Measurements from ENCODE around the gene SNPH.

SNPH gene

DNA sequence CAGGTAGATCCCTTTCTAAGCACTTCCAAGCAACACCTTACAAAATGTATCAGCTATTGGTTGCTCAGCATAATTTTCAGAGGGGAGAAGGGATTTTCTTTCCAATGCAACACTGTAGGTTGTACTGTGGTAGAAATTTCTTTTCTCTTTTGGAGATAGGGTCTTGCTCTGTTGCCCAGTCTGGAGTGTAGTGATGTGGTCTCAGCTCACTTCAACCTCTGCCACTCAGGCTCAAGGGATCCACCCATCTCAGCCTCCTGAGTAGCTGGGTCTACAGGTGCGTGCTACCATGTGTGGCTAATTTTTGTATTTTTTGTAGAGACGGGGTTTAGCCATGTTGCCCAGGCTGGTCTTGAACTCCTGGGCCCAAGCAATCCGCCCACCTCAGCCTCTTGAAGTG, 24.0 kb upstream of the SNPH start:
- TF ChIP-seq POLR2AphosphoS5 (IDR thresholded peaks at IDR 0.05; ENCODE audit: low read depth) (no peak), SPI1 (IDR thresholded peaks at IDR 0.05; ENCODE audit: borderline replicate concordance, low read depth) (no peak), GABPA (IDR thresholded peaks at IDR 0.05; ENCODE audit: low read depth) (no peak)
- TF ChIP-seq, protein P1, sequence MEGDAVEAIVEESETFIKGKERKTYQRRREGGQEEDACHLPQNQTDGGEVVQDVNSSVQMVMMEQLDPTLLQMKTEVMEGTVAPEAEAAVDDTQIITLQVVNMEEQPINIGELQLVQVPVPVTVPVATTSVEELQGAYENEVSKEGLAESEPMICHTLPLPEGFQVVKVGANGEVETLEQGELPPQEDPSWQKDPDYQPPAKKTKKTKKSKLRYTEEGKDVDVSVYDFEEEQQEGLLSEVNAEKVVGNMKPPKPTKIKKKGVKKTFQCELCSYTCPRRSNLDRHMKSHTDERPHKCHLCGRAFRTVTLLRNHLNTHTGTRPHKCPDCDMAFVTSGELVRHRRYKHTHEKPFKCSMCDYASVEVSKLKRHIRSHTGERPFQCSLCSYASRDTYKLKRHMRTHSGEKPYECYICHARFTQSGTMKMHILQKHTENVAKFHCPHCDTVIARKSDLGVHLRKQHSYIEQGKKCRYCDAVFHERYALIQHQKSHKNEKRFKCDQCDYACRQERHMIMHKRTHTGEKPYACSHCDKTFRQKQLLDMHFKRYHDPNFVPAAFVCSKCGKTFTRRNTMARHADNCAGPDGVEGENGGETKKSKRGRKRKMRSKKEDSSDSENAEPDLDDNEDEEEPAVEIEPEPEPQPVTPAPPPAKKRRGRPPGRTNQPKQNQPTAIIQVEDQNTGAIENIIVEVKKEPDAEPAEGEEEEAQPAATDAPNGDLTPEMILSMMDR (IDR thresholded peaks at IDR 0.05; ENCODE audit: insufficient read depth, low read length), result no peak
- TF ChIP-seq, protein P2, sequence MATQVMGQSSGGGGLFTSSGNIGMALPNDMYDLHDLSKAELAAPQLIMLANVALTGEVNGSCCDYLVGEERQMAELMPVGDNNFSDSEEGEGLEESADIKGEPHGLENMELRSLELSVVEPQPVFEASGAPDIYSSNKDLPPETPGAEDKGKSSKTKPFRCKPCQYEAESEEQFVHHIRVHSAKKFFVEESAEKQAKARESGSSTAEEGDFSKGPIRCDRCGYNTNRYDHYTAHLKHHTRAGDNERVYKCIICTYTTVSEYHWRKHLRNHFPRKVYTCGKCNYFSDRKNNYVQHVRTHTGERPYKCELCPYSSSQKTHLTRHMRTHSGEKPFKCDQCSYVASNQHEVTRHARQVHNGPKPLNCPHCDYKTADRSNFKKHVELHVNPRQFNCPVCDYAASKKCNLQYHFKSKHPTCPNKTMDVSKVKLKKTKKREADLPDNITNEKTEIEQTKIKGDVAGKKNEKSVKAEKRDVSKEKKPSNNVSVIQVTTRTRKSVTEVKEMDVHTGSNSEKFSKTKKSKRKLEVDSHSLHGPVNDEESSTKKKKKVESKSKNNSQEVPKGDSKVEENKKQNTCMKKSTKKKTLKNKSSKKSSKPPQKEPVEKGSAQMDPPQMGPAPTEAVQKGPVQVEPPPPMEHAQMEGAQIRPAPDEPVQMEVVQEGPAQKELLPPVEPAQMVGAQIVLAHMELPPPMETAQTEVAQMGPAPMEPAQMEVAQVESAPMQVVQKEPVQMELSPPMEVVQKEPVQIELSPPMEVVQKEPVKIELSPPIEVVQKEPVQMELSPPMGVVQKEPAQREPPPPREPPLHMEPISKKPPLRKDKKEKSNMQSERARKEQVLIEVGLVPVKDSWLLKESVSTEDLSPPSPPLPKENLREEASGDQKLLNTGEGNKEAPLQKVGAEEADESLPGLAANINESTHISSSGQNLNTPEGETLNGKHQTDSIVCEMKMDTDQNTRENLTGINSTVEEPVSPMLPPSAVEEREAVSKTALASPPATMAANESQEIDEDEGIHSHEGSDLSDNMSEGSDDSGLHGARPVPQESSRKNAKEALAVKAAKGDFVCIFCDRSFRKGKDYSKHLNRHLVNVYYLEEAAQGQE (IDR thresholded peaks at IDR 0.05; ENCODE audit: insufficient replicate concordance, low read depth), result no peak
- DNase-seq (ENCODE audit: low read depth in 1 of 2, low spot score in 1 of 2), result no peak
- Histone ChIP-seq H3K27me3 (ENCODE audit: insufficient read depth, poor library complexity, severe bottlenecking) (peaks cover 3% of the 10 kb centered on the region), H3K4me3 (replicated peaks; ENCODE audit: insufficient read depth, low read length) (no peak overlapping the region), H3K27ac (replicated peaks) (no peak overlapping the region)

DNA sequence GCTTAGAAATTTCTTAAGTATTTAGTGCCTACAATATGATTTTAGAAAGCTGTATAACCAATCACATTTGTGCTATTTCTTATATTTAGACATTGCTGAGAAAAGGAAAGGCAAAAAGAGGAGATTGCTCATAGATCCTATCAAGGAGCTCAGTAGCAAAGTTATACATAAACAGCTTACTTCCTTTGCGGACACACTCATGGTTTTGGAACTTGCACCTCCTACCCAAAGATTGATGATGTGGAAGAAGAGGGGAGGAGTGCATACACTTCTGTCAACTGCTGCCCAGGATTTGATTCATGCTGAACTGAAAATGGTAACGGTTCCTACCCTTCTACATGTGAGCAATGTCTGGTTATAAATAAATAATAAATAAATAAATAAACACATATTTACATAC, 23.6 kb upstream of the SNPH start:
- H3K27me3 ChIP-seq (ENCODE audit: insufficient read depth, poor library complexity, severe bottlenecking), result peaks cover 3% of the 10 kb centered on the region
- DNase-seq (ENCODE audit: low read depth in 1 of 2, low spot score in 1 of 2), result no peak
- no peak overlapping the region for H3K27ac ChIP-seq (replicated peaks)
- TF ChIP-seq, protein P2 (IDR thresholded peaks at IDR 0.05; ENCODE audit: insufficient replicate concordance, low read depth), result no peak
- no peak for TF ChIP-seq POLR2AphosphoS5 (IDR thresholded peaks at IDR 0.05; ENCODE audit: low read depth)
- TF ChIP-seq, protein P1 (IDR thresholded peaks at IDR 0.05; ENCODE audit: insufficient read depth, low read length), result no peak
- TF ChIP-seq SPI1 (IDR thresholded peaks at IDR 0.05; ENCODE audit: borderline replicate concordance, low read depth), result no peak
- no peak for TF ChIP-seq GABPA (IDR thresholded peaks at IDR 0.05; ENCODE audit: low read depth)
- H3K4me3 ChIP-seq (replicated peaks; ENCODE audit: insufficient read depth, low read length), result no peak overlapping the region

DNA sequence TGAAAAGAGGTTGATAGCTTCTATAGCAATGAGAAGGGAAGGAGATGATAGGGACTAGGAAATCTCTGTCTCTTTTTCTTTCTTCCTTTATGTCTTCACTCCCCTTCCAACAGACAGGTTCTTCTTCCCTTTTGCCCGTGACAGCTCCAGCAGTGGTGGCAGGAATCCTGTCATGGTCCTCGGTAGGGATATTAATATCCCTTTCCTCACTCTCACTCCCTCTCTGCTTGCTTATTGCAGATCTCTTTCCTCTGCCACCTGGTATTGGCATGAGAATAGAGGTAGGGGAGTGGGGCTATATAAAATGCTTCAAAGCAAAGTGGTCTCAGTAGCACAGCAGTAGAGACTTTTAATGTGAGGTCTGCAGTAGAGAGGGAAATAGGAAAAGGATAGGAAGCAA, 20.5 kb upstream of the SNPH start:
- no peak for DNase-seq (ENCODE audit: low read depth in 1 of 2, low spot score in 1 of 2)
- no peak overlapping the region for H3K27ac ChIP-seq (replicated peaks)
- H3K4me3 ChIP-seq (replicated peaks; ENCODE audit: insufficient read depth, low read length), result no peak overlapping the region
- TF ChIP-seq, protein P2 (IDR thresholded peaks at IDR 0.05; ENCODE audit: insufficient replicate concordance, low read depth), result no peak
- TF ChIP-seq, protein P1 (IDR thresholded peaks at IDR 0.05; ENCODE audit: insufficient read depth, low read length), result no peak
- TF ChIP-seq POLR2AphosphoS5 (IDR thresholded peaks at IDR 0.05; ENCODE audit: low read depth), result no peak
- TF ChIP-seq SPI1 (IDR thresholded peaks at IDR 0.05; ENCODE audit: borderline replicate concordance, low read depth), result no peak
- TF ChIP-seq GABPA (IDR thresholded peaks at IDR 0.05; ENCODE audit: low read depth), result no peak
- H3K27me3 ChIP-seq (ENCODE audit: insufficient read depth, poor library complexity, severe bottlenecking), result no peaks in the 10 kb centered on the region

Measured in HL-60 (cell line).